Cardiac muscle cell (in vitro differentiated cells and primary cell): Measurements from ENCODE around the gene PXK. TPM values are rescaled to one million over a fixed set of nuclear protein-coding genes. Genes with fewer than 3 reads are reported as not detected.

ENCODE experiments used
- DNase-seq, 2 donors: peaks; one replicate each; pipeline versions ENCODE4 v3.0.0 to v3.0.0-alpha.2; 2010 to 2017; ENCODE audit warnings: low read depth in 1 of 2, low spot score in 1 of 2
- H3K27ac ChIP-seq: fragments of 200-600 bp; sonication (generic); 2 replicates; pipeline ENCODE4 v1.5.1; 2016
- H3K27me3 ChIP-seq: fragments of 200-600 bp; sonication (generic); 2 replicates; pipeline ENCODE4 v1.6.0; 2016; ENCODE audit warnings: control low read depth
- H3K36me3 ChIP-seq: fragments of 200-600 bp; sonication (generic); 2 replicates; pipeline ENCODE4 v1.5.1; 2016; ENCODE audit warnings: control low read depth
- H3K4me1 ChIP-seq: fragments of 200-600 bp; sonication (generic); 2 replicates; pipeline ENCODE4 v1.8.1; 2017; ENCODE audit warnings: low read depth, mild to moderate bottlenecking, mixed run types
- H3K4me3 ChIP-seq: fragments of 200-600 bp; sonication (generic); 2 replicates; pipeline ENCODE4 v1.5.1; 2016; ENCODE audit warnings: mild to moderate bottlenecking
- H3K9me3 ChIP-seq: fragments of 200-600 bp; sonication (generic); 2 replicates; pipeline ENCODE4 v1.5.1; 2017; ENCODE audit warnings: low read depth, mild to moderate bottlenecking, control low read depth
- polyA plus RNA-seq: library from polyadenylated mRNA; unstranded; fragments of >200 nt; fragmentation: Nextera tagmentation; extraction: Ambion mirVana; gene quantifications from 2 replicates; pipeline ENCODE4 v1.2.1, GENCODE V29; 2016
- total RNA-seq: library from RNA; depleted of rRNA; stranded (reverse); fragments of >200 nt; gene quantifications from 2 replicates; pipeline ENCODE4 v1.2.3, GENCODE V29; 2016
- TF ChIP-seq, protein P1 (sequence below): IDR thresholded peaks from 2 replicates; pipeline ENCODE4 v1.5.1; 2012; ENCODE audit warnings: low read depth, mild to moderate bottlenecking, low read length

Gene PXK
- total and polyA plus RNA-seq, 2 experiments from 2014 or later = 18.1 to 26.8 TPM

DNA sequence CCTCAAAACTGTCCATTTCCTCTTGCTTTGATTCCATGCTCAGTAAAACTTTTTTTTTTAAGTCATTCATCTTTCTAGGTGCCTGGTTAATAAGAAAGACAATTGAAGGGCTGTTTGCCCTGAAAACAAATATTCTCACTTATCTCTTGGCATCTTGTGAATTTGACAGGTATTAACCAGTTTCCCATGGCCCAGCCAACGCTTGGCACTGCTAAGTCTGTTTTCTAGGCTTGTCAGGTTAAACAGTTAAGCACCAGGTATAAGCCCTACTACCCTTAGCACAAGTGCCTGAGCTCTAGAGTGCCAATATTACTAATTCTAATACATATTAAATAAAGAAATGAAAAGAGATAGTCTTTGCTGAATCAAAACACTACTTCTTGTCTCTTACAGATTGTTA, 36.3 kb downstream of the PXK start:
- no peaks in the 10 kb centered on the region for H3K4me1 ChIP-seq
- H3K27me3 ChIP-seq = no peaks in the 10 kb centered on the region
- TF ChIP-seq, protein P1, sequence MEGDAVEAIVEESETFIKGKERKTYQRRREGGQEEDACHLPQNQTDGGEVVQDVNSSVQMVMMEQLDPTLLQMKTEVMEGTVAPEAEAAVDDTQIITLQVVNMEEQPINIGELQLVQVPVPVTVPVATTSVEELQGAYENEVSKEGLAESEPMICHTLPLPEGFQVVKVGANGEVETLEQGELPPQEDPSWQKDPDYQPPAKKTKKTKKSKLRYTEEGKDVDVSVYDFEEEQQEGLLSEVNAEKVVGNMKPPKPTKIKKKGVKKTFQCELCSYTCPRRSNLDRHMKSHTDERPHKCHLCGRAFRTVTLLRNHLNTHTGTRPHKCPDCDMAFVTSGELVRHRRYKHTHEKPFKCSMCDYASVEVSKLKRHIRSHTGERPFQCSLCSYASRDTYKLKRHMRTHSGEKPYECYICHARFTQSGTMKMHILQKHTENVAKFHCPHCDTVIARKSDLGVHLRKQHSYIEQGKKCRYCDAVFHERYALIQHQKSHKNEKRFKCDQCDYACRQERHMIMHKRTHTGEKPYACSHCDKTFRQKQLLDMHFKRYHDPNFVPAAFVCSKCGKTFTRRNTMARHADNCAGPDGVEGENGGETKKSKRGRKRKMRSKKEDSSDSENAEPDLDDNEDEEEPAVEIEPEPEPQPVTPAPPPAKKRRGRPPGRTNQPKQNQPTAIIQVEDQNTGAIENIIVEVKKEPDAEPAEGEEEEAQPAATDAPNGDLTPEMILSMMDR = no peak
- H3K27ac ChIP-seq = no peak overlapping the region
- no peak overlapping the region for H3K4me3 ChIP-seq
- H3K9me3 ChIP-seq = no peaks in the 10 kb centered on the region
- no peak for DNase-seq
- H3K36me3 ChIP-seq = no peaks in the 10 kb centered on the region

DNA sequence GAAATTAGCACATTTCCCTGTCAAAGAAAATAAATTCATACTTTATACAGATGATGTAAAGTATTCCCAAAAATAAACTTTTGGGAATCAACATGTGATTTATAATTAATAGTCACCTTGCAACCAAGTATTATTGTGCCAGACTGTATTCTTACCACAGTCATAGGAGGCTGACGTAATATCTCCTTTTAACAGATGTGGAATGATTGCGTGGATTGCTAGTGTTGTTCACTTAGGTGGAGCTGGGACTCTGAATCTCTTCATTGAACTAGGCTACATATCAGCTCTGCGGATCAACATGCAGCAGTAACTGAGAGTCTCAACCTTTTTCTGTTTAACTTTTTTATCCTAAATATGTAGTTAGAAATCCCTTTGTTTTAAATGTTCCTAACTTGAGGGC, 37.2 kb downstream of the PXK start:
- H3K27ac ChIP-seq = no peak overlapping the region
- H3K27me3 ChIP-seq = no peaks in the 10 kb centered on the region
- H3K4me3 ChIP-seq = no peak overlapping the region
- TF ChIP-seq, protein P1 = no peak
- H3K9me3 ChIP-seq = no peaks in the 10 kb centered on the region
- DNase-seq = no peak
- no peaks in the 10 kb centered on the region for H3K4me1 ChIP-seq
- no peaks in the 10 kb centered on the region for H3K36me3 ChIP-seq

DNA sequence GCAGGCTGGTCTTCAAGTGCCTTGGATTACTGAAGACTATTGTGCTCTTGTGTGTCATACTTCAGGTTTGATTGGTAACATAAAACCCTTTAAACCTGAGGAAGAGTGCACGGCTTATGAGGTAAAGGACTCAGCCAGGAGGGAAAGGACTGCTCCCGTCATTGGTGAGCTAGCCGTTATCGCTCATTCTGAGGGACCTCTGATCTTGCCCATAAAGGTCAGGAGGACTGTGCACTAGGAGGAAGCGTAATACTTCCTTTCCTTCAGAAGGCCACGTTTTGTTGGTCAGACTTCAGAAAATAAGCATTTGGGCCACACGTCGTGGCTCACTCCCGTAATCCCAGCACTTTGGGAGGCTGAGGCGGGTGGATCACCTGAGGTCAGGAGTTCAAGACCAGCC, 37.7 kb downstream of the PXK start:
- TF ChIP-seq, protein P1 = no peak
- Histone ChIP-seq H3K27ac (no peak overlapping the region), H3K36me3 (no peaks in the 10 kb centered on the region), H3K9me3 (no peaks in the 10 kb centered on the region), H3K4me3 (no peak overlapping the region), H3K4me1 (no peaks in the 10 kb centered on the region), H3K27me3 (no peaks in the 10 kb centered on the region)
- no peak for DNase-seq

DNA sequence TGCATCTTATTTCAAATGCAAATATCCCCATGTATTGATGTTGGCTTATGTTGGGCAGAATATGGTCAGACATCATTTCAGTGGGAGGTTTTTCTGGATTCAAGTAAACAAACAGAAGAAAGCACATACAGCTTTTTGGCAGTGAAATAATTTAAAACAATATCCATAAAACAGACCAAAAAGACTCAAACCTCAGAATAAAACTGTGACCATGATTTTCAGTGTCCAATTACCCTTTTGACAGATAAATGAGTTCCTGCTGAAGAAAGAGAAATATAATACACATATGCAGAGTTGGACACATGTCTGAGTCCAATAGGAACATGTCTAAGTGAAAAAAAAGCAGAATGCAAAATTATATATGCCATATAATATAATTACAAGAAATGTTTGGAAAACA, 39.1 kb downstream of the PXK start:
- Histone ChIP-seq H3K4me1 (no peaks in the 10 kb centered on the region), H3K27ac (no peak overlapping the region), H3K27me3 (no peaks in the 10 kb centered on the region), H3K4me3 (no peak overlapping the region), H3K36me3 (no peaks in the 10 kb centered on the region), H3K9me3 (no peaks in the 10 kb centered on the region)
- no peak for DNase-seq
- TF ChIP-seq, protein P1 = no peak

DNA sequence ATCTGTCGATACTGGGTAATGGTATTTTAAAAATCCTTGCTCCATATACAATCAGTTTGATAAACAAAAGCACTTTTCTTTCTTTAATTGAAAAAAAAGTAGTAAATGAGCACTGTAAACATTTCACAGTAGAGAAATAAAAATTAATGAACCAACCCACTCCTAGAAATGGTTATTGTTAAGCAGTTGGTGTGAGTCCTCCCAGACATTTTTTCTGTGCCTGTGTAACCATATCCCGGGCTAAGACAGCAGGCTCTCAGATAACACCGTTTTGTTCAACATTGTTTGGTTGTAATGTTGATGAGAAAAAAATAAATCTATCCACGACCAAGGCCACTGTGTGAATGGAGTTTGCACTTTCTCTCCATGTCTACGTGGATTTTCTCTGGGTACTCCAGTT, 42.6 kb downstream of the PXK start:
- TF ChIP-seq, protein P1 = no peak
- no peaks in the 10 kb centered on the region for H3K4me1 ChIP-seq
- DNase-seq = no peak
- no peaks in the 10 kb centered on the region for H3K9me3 ChIP-seq
- H3K36me3 ChIP-seq = no peaks in the 10 kb centered on the region
- no peaks in the 10 kb centered on the region for H3K27me3 ChIP-seq
- H3K4me3 ChIP-seq = no peak overlapping the region
- no peak overlapping the region for H3K27ac ChIP-seq

DNA sequence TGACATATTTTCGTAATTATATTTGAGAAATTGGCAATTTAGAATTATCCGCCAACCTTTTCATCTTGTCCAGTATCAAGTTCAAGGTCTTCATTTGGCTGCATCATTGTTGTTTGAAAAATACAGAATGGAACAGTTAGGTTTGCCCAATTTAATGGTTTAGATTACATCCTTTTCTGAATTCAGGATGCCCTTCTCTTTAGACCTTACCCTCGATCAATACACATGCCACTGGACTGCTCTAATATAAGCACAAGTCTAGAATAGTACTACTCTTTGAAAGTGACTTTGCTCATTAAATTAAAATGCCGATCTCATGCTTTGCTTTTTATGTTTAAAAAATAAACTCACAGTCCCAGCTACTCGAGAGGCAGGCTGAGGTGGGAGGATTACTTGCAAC, 44.5 kb downstream of the PXK start:
- no peaks in the 10 kb centered on the region for H3K9me3 ChIP-seq

More for the DNA sequence above, 44.5 kb downstream of the PXK start:
- H3K27me3 ChIP-seq = no peaks in the 10 kb centered on the region
- TF ChIP-seq, protein P1 = no peak
- no peak for DNase-seq
- H3K36me3 ChIP-seq = no peaks in the 10 kb centered on the region
- H3K4me1 ChIP-seq = no peaks in the 10 kb centered on the region
- H3K4me3 ChIP-seq = no peak overlapping the region
- H3K27ac ChIP-seq = no peak overlapping the region
